Fibroblast of pulmonary artery (primary cell): Measurements from ENCODE around the gene CCDC78.

Source experiments
- DNase-seq: peaks from one replicate; pipeline ENCODE4 v3.0.0-alpha.2; 2010; ENCODE audit warnings: low read depth
- H3K4me3 ChIP-seq: replicated peaks from 2 replicates; pipeline ENCODE4 v1.5.1; 2011; ENCODE audit warnings: low read depth, mild to moderate bottlenecking, control low read depth, low read length, moderate library complexity
- TF ChIP-seq, protein P1 (sequence below): IDR thresholded peaks from 2 replicates; pipeline ENCODE4 v1.5.1; 2011; ENCODE audit warnings: mild to moderate bottlenecking, control low read depth, low read length, inconsistent platforms; ENCODE audit errors: missing control alignments

CCDC78 gene

DNA sequence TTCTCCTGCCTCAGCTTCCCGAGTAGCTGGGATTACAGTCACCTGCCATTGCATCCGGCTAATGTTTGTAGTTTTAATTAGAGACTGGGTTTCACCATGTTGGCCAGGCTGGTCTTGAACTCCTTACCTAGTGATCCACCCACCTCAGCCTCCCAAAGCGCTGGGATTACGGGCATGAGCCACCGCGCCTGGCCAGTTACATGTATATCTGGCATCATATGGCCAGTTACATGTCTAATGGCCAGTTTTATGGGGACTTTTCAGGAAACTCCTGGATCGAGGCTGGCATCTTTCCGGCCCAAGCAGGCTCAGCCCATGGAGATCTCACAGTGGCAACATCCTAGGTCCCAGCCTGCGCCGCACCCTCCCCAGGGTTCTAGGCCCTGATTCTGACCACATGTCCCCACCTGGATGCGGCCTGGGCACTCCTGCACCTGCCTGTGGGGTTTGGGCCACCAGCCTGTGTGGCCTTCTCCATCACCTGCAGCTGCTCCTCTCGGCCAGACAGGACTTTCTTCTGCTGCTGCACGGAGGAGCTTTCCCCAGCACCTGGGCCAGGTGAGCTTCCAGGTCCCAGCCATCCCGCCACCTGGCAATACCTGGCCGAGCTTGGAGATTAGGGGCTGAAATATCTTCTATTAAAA, 15.9 kb upstream of the CCDC78 start:
- TF ChIP-seq, protein P1, sequence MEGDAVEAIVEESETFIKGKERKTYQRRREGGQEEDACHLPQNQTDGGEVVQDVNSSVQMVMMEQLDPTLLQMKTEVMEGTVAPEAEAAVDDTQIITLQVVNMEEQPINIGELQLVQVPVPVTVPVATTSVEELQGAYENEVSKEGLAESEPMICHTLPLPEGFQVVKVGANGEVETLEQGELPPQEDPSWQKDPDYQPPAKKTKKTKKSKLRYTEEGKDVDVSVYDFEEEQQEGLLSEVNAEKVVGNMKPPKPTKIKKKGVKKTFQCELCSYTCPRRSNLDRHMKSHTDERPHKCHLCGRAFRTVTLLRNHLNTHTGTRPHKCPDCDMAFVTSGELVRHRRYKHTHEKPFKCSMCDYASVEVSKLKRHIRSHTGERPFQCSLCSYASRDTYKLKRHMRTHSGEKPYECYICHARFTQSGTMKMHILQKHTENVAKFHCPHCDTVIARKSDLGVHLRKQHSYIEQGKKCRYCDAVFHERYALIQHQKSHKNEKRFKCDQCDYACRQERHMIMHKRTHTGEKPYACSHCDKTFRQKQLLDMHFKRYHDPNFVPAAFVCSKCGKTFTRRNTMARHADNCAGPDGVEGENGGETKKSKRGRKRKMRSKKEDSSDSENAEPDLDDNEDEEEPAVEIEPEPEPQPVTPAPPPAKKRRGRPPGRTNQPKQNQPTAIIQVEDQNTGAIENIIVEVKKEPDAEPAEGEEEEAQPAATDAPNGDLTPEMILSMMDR: no peak
- no peak overlapping the region for H3K4me3 ChIP-seq
- no peak for DNase-seq

DNA sequence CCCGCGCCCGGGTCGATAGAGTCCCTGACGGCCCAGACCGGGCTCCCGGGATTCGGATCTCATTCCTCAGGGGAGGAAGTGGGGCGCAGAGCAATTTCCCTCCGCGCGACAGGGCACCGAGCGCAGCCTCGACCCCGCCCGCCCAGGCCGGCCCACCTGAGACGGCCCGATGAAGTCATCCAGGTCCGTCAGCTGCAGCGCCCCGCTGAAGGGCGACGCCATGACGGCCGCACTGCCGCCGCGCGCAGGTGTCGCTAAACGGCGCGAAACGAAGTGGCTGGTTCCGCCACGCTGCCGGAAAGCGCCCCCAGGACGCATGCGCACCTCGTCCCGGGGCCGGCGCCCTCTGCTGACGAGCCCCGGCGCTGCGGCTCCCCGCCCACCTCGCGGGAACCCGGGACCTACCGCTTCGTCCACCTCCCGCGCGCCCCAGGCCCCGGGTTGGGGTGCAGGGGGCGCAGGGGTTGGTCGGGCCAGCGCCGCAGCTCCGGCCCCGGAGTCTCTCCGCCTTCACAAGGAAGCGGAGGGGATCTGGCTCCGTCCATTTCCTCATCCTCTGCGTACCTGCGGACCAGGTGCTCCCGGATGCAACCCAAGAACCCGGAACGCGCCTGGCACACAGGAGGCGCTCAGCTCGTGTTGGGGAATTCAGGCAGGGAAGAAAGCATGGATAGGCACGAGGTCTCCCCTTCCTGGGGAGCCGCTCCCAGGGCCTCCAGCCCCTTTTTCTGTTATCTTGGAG, 14.7 kb upstream of the CCDC78 start, which contains the start of gene CIAO3:
CIAO3 (minus strand) TSS at position 234 of the 742 bp plus-strand sequence; CDS start at position 222, 12 bp downstream.
- DNase-seq: peak; percentile 91
- TF ChIP-seq, protein P1: peak; percentile 35
- peak within 1 kb of the TSS; percentile 84 for H3K4me3 ChIP-seq

DNA sequence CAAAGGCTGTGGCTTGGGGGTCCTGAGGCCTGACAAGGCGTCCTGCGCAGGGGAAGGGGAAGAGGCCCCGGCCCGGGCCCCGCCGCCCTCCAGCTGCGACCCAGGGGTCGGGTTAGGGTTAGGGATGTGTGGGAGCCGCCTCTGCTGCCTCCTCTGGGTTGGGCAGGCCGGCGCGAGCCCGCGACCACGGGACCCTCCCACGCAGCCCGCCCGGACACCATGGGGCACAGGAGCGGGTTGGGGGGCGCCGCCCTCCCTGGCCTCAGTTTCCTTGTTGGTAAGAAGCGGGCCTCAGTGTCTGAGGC, 14.2 kb upstream of the CCDC78 start:
- peak overlapping the region; percentile 84 for H3K4me3 ChIP-seq
- DNase-seq: no peak
- TF ChIP-seq, protein P1: no peak

DNA sequence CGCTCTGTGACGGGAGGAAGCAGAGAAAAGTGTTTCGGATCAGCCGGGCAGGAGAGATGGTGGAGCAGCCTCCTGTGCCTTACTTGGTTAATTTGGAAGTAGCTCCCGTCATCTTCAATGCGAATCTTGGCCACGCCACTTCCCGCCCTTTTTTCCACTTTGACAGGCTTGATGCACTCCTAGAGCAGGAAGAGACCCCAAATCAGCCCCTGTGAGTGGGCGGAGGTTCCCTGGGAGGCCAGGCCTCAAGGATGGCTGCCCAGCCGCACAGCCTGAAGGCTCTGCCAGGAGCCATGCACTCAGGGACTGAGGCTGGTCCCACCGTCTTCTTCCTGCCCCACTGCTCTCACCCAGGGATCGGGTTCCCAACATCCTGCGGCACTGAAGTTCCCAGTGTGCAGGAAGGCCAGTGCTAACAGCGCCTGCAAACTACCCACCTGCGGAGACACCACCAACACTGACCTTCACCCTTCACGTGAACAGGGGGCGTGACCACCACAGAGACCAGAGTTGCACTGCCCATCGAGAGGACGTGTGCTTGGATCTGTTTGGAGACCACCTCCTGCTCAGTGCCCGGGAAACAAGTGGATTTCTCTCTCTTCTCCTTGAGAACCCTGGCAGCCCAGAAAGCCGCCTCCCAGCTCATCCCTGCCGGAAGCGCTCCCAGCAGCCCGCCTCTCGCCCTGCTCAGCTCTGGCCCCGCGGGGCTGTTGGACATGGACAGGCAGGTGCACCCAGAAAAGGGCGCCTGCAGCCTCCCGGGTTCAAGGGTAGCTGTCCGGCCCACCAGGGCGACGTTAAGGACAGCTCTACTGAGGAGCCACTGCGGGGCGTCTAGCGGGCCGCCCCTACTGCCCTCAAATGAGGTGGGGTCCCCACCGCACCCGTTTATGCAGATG, 13.6 kb upstream of the CCDC78 start:
- TF ChIP-seq, protein P1: no peak
- no peak for DNase-seq
- H3K4me3 ChIP-seq: peak overlapping the region; percentile 84

DNA sequence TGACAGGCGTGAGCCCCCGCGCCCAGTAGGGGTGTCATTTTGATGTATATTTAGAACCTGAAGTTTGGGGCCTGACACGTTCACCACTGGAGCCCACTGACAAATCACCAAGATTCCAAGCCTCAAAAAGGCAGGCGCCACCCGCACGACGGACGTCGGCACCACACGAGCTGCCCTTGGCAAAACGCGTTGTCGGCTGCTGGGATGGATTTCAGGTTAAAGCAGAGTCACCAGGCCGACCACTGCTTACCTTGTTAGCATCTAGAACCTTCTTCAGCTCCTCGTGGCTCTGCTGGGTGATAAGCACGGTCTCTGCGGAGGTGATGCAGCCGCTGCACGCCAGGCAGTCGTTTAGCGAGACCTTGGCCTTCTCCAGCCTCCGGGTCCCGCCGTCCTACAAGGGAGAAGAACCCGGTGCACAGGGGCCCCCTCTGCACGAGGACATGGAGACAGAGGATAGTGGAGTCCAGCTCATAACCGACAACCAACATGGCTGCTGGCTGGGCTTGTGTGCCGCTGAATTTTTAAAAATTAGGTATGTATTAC, 10.8 kb upstream of the CCDC78 start:
- H3K4me3 ChIP-seq: no peak overlapping the region
- DNase-seq: no peak
- TF ChIP-seq, protein P1: no peak

DNA sequence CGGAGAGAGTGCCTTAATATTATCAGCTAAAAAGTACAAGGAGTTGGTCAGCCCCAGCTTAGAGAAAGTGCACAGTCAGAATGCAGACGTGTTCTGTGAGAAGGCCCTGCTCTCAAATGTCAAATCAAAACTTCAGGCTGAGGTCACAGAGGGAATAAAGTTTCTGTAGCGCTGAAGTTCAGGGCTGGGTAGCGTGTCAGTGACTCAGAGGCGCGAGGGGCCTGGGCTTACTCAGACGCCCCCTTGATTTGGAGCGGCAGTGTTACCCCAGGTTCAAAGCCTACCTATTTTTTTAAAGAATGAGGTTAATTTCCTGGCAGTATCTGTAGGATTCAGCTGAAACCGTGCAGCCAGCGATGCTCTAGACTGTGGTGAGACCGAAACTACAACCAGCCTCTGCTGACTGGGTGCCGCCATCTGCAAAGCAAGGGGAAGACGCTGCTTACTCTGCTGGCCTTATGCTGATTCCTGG, 9.8 kb upstream of the CCDC78 start:
- DNase-seq: no peak
- TF ChIP-seq, protein P1: no peak
- no peak overlapping the region for H3K4me3 ChIP-seq
